WTC11 (cell line): ENCODE results near the gene SLBP.

Experiments
- CTCF ChIP-seq: fragments of 200-600 bp; IDR thresholded peaks from 2 replicates; pipeline ENCODE4 v1.8.0; 2022; ENCODE audit warnings: antibody characterized with exemption
- TF ChIP-seq, protein P1 (sequence below): sonication (generic); formaldehyde crosslinking; IDR thresholded peaks from 2 replicates; pipeline ENCODE4 v1.8.0; 2022; ENCODE audit warnings: mild to moderate bottlenecking, missing genetic modification reagents

DNA sequence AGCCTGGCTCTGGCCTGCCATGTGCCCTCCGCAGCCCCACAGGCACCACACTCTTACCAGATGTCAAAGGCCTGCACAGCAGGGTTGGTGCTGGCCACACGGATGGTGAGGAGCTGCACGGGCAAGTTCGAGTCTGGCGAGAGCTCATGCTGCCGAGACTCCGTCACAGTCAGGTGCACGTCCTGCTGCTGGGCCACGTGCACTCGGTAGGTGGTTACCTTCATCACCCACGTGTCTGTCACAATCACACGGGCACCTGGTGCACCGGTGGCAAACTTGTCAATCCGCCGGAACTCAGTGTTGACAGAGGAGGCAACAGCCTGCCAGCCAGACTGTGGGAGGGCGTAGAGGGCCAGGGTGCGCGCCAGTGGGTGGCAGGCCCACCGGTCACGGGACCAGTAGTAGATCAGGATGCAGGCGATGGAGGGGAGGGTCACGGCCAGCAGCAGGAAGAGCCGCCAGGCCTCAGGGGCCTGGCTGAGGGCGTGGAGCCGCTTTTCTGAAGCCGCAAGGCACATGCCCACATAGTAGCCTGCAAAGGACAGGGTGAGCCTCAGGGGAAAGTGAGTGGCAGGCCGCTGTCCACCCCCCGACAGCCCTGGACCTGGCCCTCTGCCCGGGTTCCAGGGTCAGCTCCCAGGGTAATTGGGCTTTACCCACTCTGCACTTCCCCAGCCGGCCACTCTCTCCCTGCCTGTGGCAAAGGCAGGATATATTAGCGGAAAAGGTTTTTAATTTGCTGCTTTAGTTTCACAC lies 6.2 kb upstream of the SLBP start:
- TF ChIP-seq, protein P1, sequence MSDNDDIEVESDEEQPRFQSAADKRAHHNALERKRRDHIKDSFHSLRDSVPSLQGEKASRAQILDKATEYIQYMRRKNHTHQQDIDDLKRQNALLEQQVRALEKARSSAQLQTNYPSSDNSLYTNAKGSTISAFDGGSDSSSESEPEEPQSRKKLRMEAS: no peak
- TF ChIP-seq CTCF: no peak
